Trophoblast cell (in vitro differentiated cells and primary cell): Measurements from ENCODE around the gene WLS.
A peak's percentile ranks its signal among the peaks of the same experiment; 100 is the strongest.

ENCODE experiments used
- DNase-seq, 2 donors: peaks; one replicate each; pipeline ENCODE4 v3.0.0-alpha.2; 2016
- H2AFZ ChIP-seq: 2 replicates; pipeline ENCODE4 v1.6.1; 2013; ENCODE audit warnings: low read length, moderate library complexity, mild to moderate bottlenecking; ENCODE audit not compliant: insufficient read depth, poor library complexity
- H2AK5ac ChIP-seq: 2 replicates; pipeline ENCODE4 v1.6.1; 2013; ENCODE audit warnings: mild to moderate bottlenecking, low read length
- H2BK120ac ChIP-seq: 2 replicates; pipeline ENCODE4 v1.6.1; 2013; ENCODE audit warnings: low read length, mild to moderate bottlenecking, moderate library complexity; ENCODE audit not compliant: insufficient read depth, poor library complexity
- H2BK12ac ChIP-seq: 2 replicates; pipeline ENCODE4 v1.6.1; 2013; ENCODE audit warnings: mild to moderate bottlenecking, low read length, moderate library complexity
- H2BK5ac ChIP-seq: 2 replicates; pipeline ENCODE4 v1.6.1; 2013; ENCODE audit warnings: low read length, low read depth, moderate library complexity, mild to moderate bottlenecking; ENCODE audit not compliant: poor library complexity
- H3K14ac ChIP-seq: 2 replicates; pipeline ENCODE4 v1.6.1; 2013; ENCODE audit warnings: mild to moderate bottlenecking, low read length
- H3K18ac ChIP-seq: 2 replicates; pipeline ENCODE4 v1.6.1; 2013; ENCODE audit warnings: mild to moderate bottlenecking, low read length
- H3K23ac ChIP-seq: 2 replicates; pipeline ENCODE4 v1.6.1; 2013; ENCODE audit warnings: low read length
- H3K27ac ChIP-seq: 2 replicates; pipeline ENCODE4 v1.5.1; 2013; ENCODE audit warnings: low read depth, mild to moderate bottlenecking, inconsistent platforms, low read length, moderate library complexity
- H3K27me3 ChIP-seq: 2 replicates; pipeline ENCODE4 v1.6.1; 2013; ENCODE audit warnings: inconsistent platforms, mild to moderate bottlenecking, low read length, moderate library complexity; ENCODE audit not compliant: insufficient read depth
- H3K36me3 ChIP-seq, 2 experiments: 1 replicate in 1 of 2; 2 replicates in 1 of 2; pipeline ENCODE4 v1.6.1; 2013; ENCODE audit warnings: low read length in 2 of 2, mild to moderate bottlenecking in 2 of 2, moderate library complexity in 1 of 2; ENCODE audit not compliant: insufficient read depth in 2 of 2, control insufficient read depth in 1 of 2
- H3K4ac ChIP-seq: 2 replicates; pipeline ENCODE4 v1.6.1; 2013; ENCODE audit warnings: low read depth, mild to moderate bottlenecking, low read length, moderate library complexity
- H3K4me1 ChIP-seq, 2 experiments: 1 replicate in 1 of 2; 2 replicates in 1 of 2; pipeline ENCODE4 v1.6.1; 2013; ENCODE audit warnings: low read length in 2 of 2, mild to moderate bottlenecking in 2 of 2, moderate library complexity in 1 of 2; ENCODE audit not compliant: insufficient read depth in 2 of 2, control insufficient read depth in 1 of 2
- H3K4me2 ChIP-seq: 2 replicates; pipeline ENCODE4 v1.6.1; 2013; ENCODE audit warnings: inconsistent platforms, mild to moderate bottlenecking, low read length, moderate library complexity
- H3K4me3 ChIP-seq: 2 replicates; pipeline ENCODE4 v1.5.1; 2013; ENCODE audit warnings: mild to moderate bottlenecking, low read depth, low read length, inconsistent platforms
- H3K79me1 ChIP-seq: one replicate; pipeline ENCODE4 v1.6.1; 2013; ENCODE audit warnings: low read length
- H3K79me2 ChIP-seq: 2 replicates; pipeline ENCODE4 v1.6.1; 2013; ENCODE audit warnings: low read length, mild to moderate bottlenecking; ENCODE audit not compliant: control insufficient read depth, insufficient read depth, poor library complexity
- H3K9ac ChIP-seq: 2 replicates; pipeline ENCODE4 v1.6.1; 2013; ENCODE audit warnings: mild to moderate bottlenecking, low read length
- H3K9me3 ChIP-seq: 2 replicates; pipeline ENCODE4 v1.6.1; 2013; ENCODE audit warnings: low read depth, mild to moderate bottlenecking, control low read depth, inconsistent platforms, low read length; ENCODE audit not compliant: insufficient read depth
- H4K12ac ChIP-seq: 2 replicates; pipeline ENCODE4 v1.6.1; 2013; ENCODE audit warnings: low read depth, mild to moderate bottlenecking, low read length, moderate library complexity
- H4K8ac ChIP-seq: 2 replicates; pipeline ENCODE4 v1.6.1; 2013; ENCODE audit warnings: low read depth, mild to moderate bottlenecking, low read length, moderate library complexity
- H4K91ac ChIP-seq: one replicate; pipeline ENCODE4 v1.6.1; 2013; ENCODE audit warnings: low read depth, mild to moderate bottlenecking, low read length, moderate library complexity
- WGBS: extraction: QIAGEN DNeasy Blood & Tissue Kit; methylation state at CpG from one replicate; pipeline ENCODE4 v1.1.7; 2013; ENCODE audit warnings: missing lambda C conversion rate; ENCODE audit not compliant: insufficient read length, insufficient coverage; ENCODE audit errors: extremely low coverage; 5-methylcytosine and 5-hydroxymethylcytosine counted together

The WLS gene

DNA sequence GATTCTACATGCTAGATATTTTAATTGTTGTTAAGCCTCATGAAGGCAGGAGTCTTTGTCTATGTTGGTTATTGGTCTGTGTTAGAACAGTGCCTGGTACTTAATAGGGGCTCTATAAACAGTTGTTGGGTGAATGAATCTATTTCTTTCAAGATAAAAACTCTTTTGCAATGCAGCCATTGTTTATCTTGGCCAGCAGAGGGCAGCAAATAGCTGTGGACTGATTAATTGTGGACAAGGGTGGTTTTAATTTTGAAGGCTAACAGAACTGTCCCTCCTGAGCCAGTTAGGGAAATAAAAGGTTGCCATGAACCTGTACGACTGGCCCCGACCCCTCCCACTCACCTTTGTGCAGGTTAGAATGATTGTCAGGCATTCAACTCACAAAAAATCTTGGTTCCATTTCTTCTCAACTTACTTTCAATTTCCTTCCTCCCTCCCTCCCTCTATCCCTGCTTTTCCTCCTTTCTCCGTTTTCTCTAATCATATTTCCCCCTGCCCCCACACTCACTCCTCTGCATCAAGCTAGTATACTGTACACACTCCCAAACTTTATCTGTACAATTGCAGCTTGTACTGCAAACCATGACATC is 115.6 kb downstream of the WLS start:
- Histone ChIP-seq H4K91ac (no peak overlapping the region), H3K4me1 (peaks cover 0 to 10% of the 10 kb centered on the region in 2 experiments), H2AK5ac (no peak overlapping the region), H3K9ac (no peak overlapping the region), H4K8ac (no peak overlapping the region), H3K27me3 (no peaks in the 10 kb centered on the region), H3K23ac (no peak overlapping the region), H3K4ac (no peak overlapping the region), H3K27ac (no peak overlapping the region), H3K4me3 (no peak overlapping the region), H3K9me3 (no peaks in the 10 kb centered on the region), H3K79me1 (no peaks in the 10 kb centered on the region), H4K12ac (no peak overlapping the region), H2BK12ac (no peak overlapping the region), H3K4me2 (no peak overlapping the region), H3K79me2 (no peaks in the 10 kb centered on the region), H2AFZ (no peak overlapping the region), H3K14ac (no peak overlapping the region), H2BK120ac (no peak overlapping the region), H2BK5ac (no peak overlapping the region), H3K18ac (no peak overlapping the region), H3K36me3 (peaks cover 22 to 36% of the 10 kb centered on the region in 2 experiments)
- WGBS, result 100% methylated on average over 1 of the region's 3 CpGs
- peak; percentile 9 to 76 for DNase-seq

DNA sequence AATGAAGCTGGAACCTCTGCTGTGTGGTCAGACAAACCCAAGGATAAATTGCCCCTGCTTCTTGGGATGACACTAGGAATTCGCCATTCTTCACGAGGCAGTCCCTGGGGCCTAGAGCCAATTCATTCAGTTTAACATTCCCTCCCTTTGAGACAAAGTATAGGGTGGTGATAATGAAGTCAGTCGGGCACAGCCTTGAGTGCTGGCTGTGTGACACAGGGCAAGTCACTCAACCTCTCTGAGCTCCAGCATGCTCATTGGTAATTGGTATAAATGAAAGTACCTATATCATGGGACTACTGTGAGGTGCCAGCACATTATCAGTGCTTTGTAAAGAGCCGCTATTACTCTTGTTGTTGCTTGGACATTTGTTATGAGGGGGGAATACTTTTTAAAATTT is 117.0 kb downstream of the WLS start:
- H4K12ac ChIP-seq, result no peak overlapping the region
- no peak for DNase-seq
- H3K79me1 ChIP-seq, result no peaks in the 10 kb centered on the region
- no CpG with 5 or more reads among the region's 4 CpGs for WGBS
- H3K4me3 ChIP-seq, result no peak overlapping the region
- H4K91ac ChIP-seq, result no peak overlapping the region
- no peak overlapping the region for H3K9ac ChIP-seq
- no peak overlapping the region for H2BK120ac ChIP-seq
- H2BK12ac ChIP-seq, result no peak overlapping the region
- no peak overlapping the region for H3K14ac ChIP-seq
- peaks cover 21 to 30% of the 10 kb centered on the region in 2 experiments for H3K36me3 ChIP-seq
- no peak overlapping the region for H4K8ac ChIP-seq
- H3K9me3 ChIP-seq, result no peaks in the 10 kb centered on the region
- H3K27ac ChIP-seq, result no peak overlapping the region
- H3K27me3 ChIP-seq, result no peaks in the 10 kb centered on the region
- no peaks in the 10 kb centered on the region for H3K79me2 ChIP-seq
- H2AFZ ChIP-seq, result no peak overlapping the region
- no peak overlapping the region for H3K4ac ChIP-seq
- no peak overlapping the region for H2BK5ac ChIP-seq
- no peak overlapping the region for H2AK5ac ChIP-seq
- no peaks in the 10 kb centered on the region for H3K4me1 ChIP-seq
- H3K23ac ChIP-seq, result no peak overlapping the region
- H3K18ac ChIP-seq, result no peak overlapping the region
- no peak overlapping the region for H3K4me2 ChIP-seq

DNA sequence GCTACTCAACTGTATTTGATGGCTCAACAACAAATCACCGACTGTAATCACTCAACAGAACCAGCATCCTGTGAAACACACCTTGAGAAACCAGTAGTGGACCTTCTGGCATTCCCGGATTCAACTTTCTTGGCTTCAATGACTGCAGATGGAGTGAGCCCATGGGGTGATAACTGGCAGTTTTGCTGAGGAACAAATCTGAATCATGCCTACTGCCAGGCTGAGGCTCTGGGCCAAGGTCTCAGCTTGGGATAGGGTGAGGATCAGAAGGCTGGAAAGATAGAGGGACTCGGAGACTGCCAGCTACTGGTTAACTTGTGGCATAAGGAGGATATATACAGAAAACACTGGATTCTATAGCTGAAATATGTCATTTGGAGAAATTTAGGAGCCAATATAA is 118.4 kb downstream of the WLS start:
- H3K4me2 ChIP-seq, result no peak overlapping the region
- no peak overlapping the region for H3K27ac ChIP-seq
- no peak for DNase-seq
- no peak overlapping the region for H2AK5ac ChIP-seq
- H3K9ac ChIP-seq, result no peak overlapping the region
- no peaks in the 10 kb centered on the region for H3K79me1 ChIP-seq
- H3K4ac ChIP-seq, result no peak overlapping the region
- no peak overlapping the region for H3K4me3 ChIP-seq
- no peak overlapping the region for H2BK120ac ChIP-seq
- H2AFZ ChIP-seq, result no peak overlapping the region
- no peaks in the 10 kb centered on the region for H3K27me3 ChIP-seq
- H3K18ac ChIP-seq, result no peak overlapping the region
- H3K36me3 ChIP-seq, result peaks cover 15 to 21% of the 10 kb centered on the region in 2 experiments
- no peak overlapping the region for H2BK12ac ChIP-seq
- H3K9me3 ChIP-seq, result no peaks in the 10 kb centered on the region
- H4K91ac ChIP-seq, result no peak overlapping the region
- H4K12ac ChIP-seq, result no peak overlapping the region
- H3K79me2 ChIP-seq, result no peaks in the 10 kb centered on the region
- no peak overlapping the region for H3K14ac ChIP-seq
- H3K23ac ChIP-seq, result no peak overlapping the region
- H4K8ac ChIP-seq, result no peak overlapping the region
- no peak overlapping the region for H2BK5ac ChIP-seq
- no CpG with 5 or more reads among the region's 3 CpGs for WGBS
- no peaks in the 10 kb centered on the region for H3K4me1 ChIP-seq

DNA sequence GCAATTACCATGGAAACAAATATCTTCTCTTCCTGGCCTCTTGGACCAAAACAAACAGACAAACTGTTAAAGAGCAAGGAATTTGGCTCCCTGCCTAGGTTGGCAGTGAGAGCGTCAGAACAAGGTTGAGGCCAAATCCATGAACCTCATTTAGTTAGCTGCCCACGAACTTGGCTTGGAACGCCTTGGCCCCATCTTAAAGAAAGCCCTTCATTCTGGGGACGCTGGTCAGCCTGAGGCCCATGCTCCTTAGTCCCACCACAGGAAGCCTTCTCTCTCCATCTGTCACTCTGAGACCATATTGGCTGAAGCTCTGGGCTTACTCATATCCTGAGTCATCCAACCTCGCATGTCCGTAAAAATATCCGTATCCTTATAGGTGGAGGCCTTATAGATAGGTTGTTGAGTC is 119.5 kb downstream of the WLS start:
- Histone ChIP-seq H4K12ac (no peak overlapping the region), H3K4me1 (no peaks in the 10 kb centered on the region), H3K36me3 (peaks cover 11 to 17% of the 10 kb centered on the region in 2 experiments), H3K4me2 (no peak overlapping the region), H2AK5ac (no peak overlapping the region), H2BK12ac (no peak overlapping the region), H3K14ac (no peak overlapping the region), H2BK120ac (no peak overlapping the region), H3K9me3 (no peaks in the 10 kb centered on the region), H3K27me3 (no peaks in the 10 kb centered on the region), H2AFZ (no peak overlapping the region), H3K18ac (no peak overlapping the region), H3K27ac (no peak overlapping the region), H3K79me1 (no peaks in the 10 kb centered on the region), H4K91ac (no peak overlapping the region), H3K9ac (no peak overlapping the region), H2BK5ac (no peak overlapping the region), H3K79me2 (no peaks in the 10 kb centered on the region), H3K23ac (no peak overlapping the region), H4K8ac (no peak overlapping the region), H3K4me3 (no peak overlapping the region), H3K4ac (no peak overlapping the region)
- no CpG with 5 or more reads among the region's 7 CpGs for WGBS
- DNase-seq, result no peak
